HG02763 (cell line): Measurements from ENCODE around the gene LGALS8.
"Not testable (repeated sequence)": the region's sequence is repeated elsewhere in the genome, so short reads cannot be mapped to it uniquely, and the experiment has no call there.

Experiments used
- ATAC-seq: cut with Tn5 transposase; IDR thresholded peaks from one replicate; pipeline ENCODE4 v1.9.1; 2021; ENCODE audit warnings: mild to moderate bottlenecking, moderate library complexity; ENCODE audit not compliant: unreplicated experiment

Gene LGALS8

GRCh38 chr1:236536540-236536939 lies 12.8 kb downstream of the LGALS8 start:
- ATAC-seq: no peak

- no peak for ATAC-seq
These were observed 17.2 kb downstream of the LGALS8 start for GRCh38 chr1:236540813-236541465.

- ATAC-seq: no peak
These were observed 17.9 kb downstream of the LGALS8 start for GRCh38 chr1:236541710-236542109.

GRCh38 chr1:236543065-236543669 lies 19.4 kb downstream of the LGALS8 start:
- ATAC-seq: no peak

GRCh38 chr1:236545621-236546169 lies 21.9 kb downstream of the LGALS8 start:
- no peak for ATAC-seq

- no peak for ATAC-seq
These were observed 24.7 kb downstream of the LGALS8 start for GRCh38 chr1:236548452-236548851.

GRCh38 chr1:236550961-236551851 lies 27.4 kb downstream of the LGALS8 start:
- no peak for ATAC-seq

- no peak for ATAC-seq
These were observed 28.3 kb downstream of the LGALS8 start for GRCh38 chr1:236552096-236552495.

- no peak for ATAC-seq
These were observed 29.1 kb downstream of the LGALS8 start for GRCh38 chr1:236552901-236553300.

- ATAC-seq: no peak
These were observed 29.6 kb downstream of the LGALS8 start for GRCh38 chr1:236553370-236553769.

- no peak for ATAC-seq
These were observed 32.8 kb downstream of the LGALS8 start for GRCh38 chr1:236556606-236557005.

GRCh38 chr1:236558081-236558480 lies 34.3 kb downstream of the LGALS8 start:
- no peak for ATAC-seq

- no peak for ATAC-seq
These were observed 35.1 kb downstream of the LGALS8 start for GRCh38 chr1:236558846-236559245.

- no peak for ATAC-seq
These were observed 36.5 kb downstream of the LGALS8 start for GRCh38 chr1:236560213-236560771.

- ATAC-seq: no peak
These were observed 38.2 kb downstream of the LGALS8 start for GRCh38 chr1:236561976-236562375.

GRCh38 chr1:236565530-236565929 lies 41.7 kb downstream of the LGALS8 start:
- ATAC-seq: no peak

GRCh38 chr1:236568285-236568894 lies 44.6 kb downstream of the LGALS8 start:
- no peak for ATAC-seq

GRCh38 chr1:236575523-236575922 lies 51.7 kb downstream of the LGALS8 start:
- ATAC-seq: no peak

GRCh38 chr1:236576004-236576403 lies 52.2 kb downstream of the LGALS8 start:
- no peak for ATAC-seq

GRCh38 chr1:236577041-236577440 lies 53.3 kb downstream of the LGALS8 start:
- ATAC-seq: not testable (repeated sequence)

GRCh38 chr1:236578661-236579060 lies 54.9 kb downstream of the LGALS8 start:
- no peak for ATAC-seq
